ENCODE measurements around the gene WAPL.

GRCh38 chr10:86547296-86547695 lies 25.7 kb upstream of the WAPL start:
- TF ChIP-seq TAF1 (IDR thresholded peaks at IDR 0.05; ENCODE audit: borderline replicate concordance, insufficient read depth, low read length) (no peak), SIN3A (IDR thresholded peaks at IDR 0.05; ENCODE audit: borderline replicate concordance, insufficient read depth, low read length) (no peak)
